GM10266 (cell line): ENCODE data around the gene TRPV5.

Experiments
- DNase-seq: peaks from one replicate; pipeline ENCODE4 v3.0.0; 2012; ENCODE audit errors: extremely low spot score
- TF ChIP-seq, protein P1 (sequence below): IDR thresholded peaks from 2 replicates; pipeline ENCODE4 v1.5.1; 2012; ENCODE audit warnings: mild to moderate bottlenecking, low read depth; ENCODE audit not compliant: control insufficient read depth, insufficient read depth; ENCODE audit errors: missing control alignments

Gene TRPV5

DNA sequence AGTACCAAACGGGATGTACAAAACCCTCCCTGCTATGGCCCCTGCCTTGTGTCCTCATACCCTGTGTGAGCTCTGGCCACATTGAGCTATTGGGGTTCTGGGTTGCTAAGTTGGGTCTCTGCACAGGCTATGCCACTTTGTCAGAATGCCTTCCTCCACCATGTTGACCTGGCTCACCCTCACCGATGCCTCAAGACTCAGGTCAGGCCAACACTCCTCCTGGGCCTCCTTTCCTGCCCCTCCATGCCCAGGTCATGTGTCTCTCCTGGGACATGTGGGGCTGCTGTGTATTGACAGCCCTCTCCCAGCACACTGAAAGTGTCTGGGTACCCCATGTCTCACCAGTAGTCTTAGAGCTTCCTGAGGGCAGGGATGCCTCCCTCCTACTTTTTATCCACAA is 14.6 kb downstream of the TRPV5 start:
- TF ChIP-seq, protein P1, sequence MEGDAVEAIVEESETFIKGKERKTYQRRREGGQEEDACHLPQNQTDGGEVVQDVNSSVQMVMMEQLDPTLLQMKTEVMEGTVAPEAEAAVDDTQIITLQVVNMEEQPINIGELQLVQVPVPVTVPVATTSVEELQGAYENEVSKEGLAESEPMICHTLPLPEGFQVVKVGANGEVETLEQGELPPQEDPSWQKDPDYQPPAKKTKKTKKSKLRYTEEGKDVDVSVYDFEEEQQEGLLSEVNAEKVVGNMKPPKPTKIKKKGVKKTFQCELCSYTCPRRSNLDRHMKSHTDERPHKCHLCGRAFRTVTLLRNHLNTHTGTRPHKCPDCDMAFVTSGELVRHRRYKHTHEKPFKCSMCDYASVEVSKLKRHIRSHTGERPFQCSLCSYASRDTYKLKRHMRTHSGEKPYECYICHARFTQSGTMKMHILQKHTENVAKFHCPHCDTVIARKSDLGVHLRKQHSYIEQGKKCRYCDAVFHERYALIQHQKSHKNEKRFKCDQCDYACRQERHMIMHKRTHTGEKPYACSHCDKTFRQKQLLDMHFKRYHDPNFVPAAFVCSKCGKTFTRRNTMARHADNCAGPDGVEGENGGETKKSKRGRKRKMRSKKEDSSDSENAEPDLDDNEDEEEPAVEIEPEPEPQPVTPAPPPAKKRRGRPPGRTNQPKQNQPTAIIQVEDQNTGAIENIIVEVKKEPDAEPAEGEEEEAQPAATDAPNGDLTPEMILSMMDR = no peak
- no peak for DNase-seq

DNA sequence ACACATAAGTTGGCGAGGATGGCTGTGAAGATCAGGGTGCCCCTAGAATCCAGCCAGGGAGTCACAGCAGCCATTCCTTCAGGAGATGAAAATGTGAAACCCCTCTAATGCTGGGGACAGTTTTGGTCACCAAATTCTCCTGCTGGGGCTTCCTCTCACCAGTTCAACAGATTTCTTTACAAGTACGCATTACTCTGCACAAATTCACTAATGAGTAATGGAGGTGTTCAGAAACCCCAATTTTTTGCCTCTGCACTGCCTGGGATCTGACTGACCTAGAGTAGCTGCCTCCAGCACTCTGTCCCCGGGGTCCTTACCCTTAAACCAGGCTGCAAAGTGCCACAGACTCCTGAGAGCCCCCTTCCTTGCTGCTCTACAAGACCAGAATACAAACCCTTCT is 16.1 kb downstream of the TRPV5 start:
- no peak for DNase-seq

DNA sequence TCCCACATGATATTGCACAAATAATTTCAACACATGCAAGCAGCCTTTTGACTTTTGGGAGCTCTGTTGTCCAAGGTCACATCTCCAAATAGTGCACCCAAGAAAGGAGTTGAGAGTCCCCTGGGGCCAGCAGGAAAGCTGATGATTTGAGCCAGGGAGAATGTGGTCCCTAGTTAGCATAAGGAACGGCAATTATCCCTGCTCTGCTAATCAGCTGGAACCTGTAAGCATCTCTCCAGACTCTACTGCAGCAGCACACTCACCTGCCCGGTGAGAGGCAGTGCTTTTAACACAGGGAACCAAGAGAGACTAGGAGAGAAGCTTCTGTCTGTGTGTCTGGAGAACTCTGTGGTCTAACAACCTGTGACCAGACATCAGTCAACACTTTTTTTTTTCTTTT is 17.0 kb downstream of the TRPV5 start:
- no peak for DNase-seq

More for the DNA sequence above, 16.1 kb downstream of the TRPV5 start:
- TF ChIP-seq, protein P1 = no peak

DNA sequence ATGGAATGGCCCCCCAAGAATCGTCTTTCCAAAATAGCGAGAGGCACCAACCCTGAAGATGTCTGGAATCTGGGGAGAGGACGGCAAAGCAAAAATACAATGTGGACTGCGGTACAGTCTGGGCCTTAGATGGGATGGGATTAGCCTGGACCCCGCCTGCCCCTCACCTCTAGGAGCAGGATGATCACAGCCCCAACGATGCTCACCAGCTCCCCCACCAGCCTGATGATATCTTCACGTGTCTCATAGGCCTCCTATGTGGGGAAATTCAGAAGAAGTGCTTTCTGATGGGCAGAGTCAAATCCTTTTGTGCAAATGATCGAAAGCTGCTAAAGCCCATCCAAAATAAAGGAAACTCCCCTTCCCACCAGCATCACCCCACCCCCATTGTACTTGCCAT is 18.2 kb downstream of the TRPV5 start:
- no peak for DNase-seq
- TF ChIP-seq, protein P1 = no peak

More for the DNA sequence above, 17.0 kb downstream of the TRPV5 start:
- TF ChIP-seq, protein P1 = no peak

DNA sequence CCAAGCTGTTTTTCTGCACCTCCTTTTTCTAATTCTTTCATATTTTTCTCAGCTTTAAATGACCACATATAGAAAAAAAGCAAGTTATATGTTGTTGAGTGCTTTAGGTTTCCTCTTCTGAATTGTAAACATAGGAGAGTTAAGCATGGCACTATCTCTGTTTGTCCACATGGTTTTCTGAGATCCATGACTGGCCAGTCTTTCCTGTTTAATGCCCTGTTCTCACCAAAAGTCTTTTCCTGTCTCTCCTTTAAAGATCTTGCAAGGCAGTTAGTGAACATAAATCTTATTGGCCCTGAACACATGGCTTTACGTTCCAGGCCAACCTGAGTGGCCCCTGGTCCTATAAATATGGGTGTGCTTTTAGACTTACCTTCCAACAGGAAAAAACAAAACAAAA is 19.4 kb downstream of the TRPV5 start:
- TF ChIP-seq, protein P1 = no peak
- DNase-seq = no peak

DNA sequence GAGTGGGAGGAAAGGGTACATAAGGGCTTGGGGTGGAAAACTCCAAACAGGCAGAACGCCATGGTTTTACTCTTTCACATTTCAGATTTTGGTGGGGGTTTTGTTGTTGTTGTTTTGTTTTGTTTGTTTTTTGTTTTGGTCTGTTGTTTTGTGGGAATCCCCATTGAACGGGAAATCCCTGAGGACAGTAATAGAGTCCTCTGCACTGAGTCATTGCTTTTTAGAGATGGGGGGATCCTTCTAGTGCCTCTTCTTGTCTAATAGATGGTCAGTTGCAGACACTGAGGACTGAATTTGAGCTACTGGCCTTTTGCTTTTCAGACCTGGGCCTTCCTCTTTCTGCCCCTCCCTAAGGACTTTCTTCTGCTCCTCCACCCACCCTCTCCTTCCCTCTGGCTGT is 20.0 kb downstream of the TRPV5 start:
- TF ChIP-seq, protein P1 = no peak
- DNase-seq = no peak

DNA sequence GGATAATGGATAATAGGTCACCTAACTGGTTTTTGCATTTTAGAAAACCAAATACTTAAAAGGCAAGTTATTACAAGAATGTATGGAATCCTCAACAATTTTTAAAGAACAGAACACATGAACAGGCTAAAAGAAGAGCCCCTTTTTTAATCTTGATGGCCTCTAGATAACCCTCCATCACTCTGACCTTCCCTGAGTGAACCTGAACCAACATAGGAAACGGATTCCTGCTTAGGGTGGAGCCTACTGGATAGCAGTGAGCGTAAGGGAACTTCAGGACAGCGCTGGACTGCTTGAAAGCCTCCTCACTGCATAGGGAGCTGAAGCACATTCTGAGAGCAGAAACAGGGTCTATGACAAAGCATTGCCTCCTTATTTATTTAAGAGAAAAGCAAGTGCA is 20.5 kb downstream of the TRPV5 start:
- TF ChIP-seq, protein P1 = no peak
- DNase-seq = no peak
